ENCODE measurements around the gene ANKK1. TPM values are rescaled to one million over a fixed set of nuclear protein-coding genes. Genes with fewer than 3 reads are reported as not detected.

The ANKK1 gene
- polyA plus RNA-seq, 1 donor, result 0.16 TPM

Other genes starting within 250 kb of the ANKK1 start
- gene TTC12, start 73.2 kb upstream of the ANKK1 start, polyA plus RNA-seq (ENCODE audit: insufficient read length), result 5.9 TPM
- 0.16 TPM for gene DRD2, start 87.6 kb downstream of the ANKK1 start, polyA plus RNA-seq (ENCODE audit: insufficient read length)

Data from forelimb muscle (tissue), 1 donor.